ENCODE results near the gene VASH2.

Gene VASH2

DNA sequence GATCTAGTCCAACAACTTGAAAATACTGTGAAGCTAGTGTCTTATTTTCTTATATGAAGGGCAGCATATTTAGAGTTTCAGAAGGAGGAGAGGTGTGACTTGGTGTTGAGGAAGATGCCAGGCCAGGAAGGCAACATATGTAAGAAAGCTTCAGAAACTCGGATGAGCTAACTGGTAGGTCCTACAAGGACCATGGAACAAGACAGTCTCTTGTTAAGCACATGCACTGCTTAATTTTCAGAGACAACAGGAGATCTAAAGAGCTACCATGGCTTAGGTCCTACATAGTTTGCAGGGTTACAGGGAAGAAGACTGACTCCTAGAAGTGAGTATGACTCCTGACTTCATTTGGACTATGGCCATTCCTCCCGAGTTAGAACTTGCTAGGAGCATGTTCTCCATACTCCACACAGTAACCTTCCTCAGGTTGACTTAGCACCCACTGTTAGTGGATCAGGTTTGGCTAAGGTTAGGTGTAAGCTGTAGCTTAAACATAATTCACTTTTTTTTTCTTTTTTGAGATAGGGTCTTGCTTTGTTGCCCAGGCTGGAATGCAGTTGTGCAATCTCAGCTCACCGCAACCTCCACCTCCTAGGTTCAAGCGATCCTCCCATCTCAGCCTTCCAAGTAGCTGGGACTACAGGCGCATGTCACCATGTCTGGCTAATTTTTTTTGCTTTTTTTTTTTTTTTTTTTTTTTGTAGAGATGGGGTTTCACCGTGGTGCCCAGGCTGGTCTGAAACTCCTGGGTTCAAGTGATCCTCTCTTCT lies 34.4 kb downstream of the VASH2 start:
- no peaks in the 10 kb centered on the region for H3K4me1 ChIP-seq (ENCODE audit: insufficient read depth, low read length, severe bottlenecking)
- no peak overlapping the region for H3K9ac ChIP-seq (ENCODE audit: low read length)
- TF ChIP-seq, protein P1, sequence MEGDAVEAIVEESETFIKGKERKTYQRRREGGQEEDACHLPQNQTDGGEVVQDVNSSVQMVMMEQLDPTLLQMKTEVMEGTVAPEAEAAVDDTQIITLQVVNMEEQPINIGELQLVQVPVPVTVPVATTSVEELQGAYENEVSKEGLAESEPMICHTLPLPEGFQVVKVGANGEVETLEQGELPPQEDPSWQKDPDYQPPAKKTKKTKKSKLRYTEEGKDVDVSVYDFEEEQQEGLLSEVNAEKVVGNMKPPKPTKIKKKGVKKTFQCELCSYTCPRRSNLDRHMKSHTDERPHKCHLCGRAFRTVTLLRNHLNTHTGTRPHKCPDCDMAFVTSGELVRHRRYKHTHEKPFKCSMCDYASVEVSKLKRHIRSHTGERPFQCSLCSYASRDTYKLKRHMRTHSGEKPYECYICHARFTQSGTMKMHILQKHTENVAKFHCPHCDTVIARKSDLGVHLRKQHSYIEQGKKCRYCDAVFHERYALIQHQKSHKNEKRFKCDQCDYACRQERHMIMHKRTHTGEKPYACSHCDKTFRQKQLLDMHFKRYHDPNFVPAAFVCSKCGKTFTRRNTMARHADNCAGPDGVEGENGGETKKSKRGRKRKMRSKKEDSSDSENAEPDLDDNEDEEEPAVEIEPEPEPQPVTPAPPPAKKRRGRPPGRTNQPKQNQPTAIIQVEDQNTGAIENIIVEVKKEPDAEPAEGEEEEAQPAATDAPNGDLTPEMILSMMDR (IDR thresholded peaks at IDR 0.05; ENCODE audit: low read length): no peak
- TF ChIP-seq EZH2 (IDR thresholded peaks at IDR 0.05; ENCODE audit: borderline replicate concordance, low read length): no peak
- no peaks in the 10 kb centered on the region for H3K79me2 ChIP-seq (ENCODE audit: insufficient read depth, low read length)
- no peak overlapping the region for H2AFZ ChIP-seq (ENCODE audit: low read length)
- H4K20me1 ChIP-seq (ENCODE audit: insufficient read depth, low read length): no peaks in the 10 kb centered on the region
- H3K27ac ChIP-seq (ENCODE audit: low read depth, low read length, poor library complexity, severe bottlenecking): no peak overlapping the region
- H3K4me2 ChIP-seq (ENCODE audit: low read length): no peak overlapping the region
- H3K9me2 ChIP-seq (ENCODE audit: low read depth, low read length): no peaks in the 10 kb centered on the region
- no peak overlapping the region for H3K4me3 ChIP-seq (ENCODE audit: low read depth, low read length, poor library complexity, severe bottlenecking)
- H3K9me3 ChIP-seq (ENCODE audit: low read length): no peaks in the 10 kb centered on the region
- no peaks in the 10 kb centered on the region for H3K36me3 ChIP-seq (ENCODE audit: insufficient read depth, low read length)
- H3F3A ChIP-seq (ENCODE audit: insufficient read depth, low read length): no peaks in the 10 kb centered on the region
- H3K27me3 ChIP-seq (ENCODE audit: insufficient read depth, low read length): no peaks in the 10 kb centered on the region

DNA sequence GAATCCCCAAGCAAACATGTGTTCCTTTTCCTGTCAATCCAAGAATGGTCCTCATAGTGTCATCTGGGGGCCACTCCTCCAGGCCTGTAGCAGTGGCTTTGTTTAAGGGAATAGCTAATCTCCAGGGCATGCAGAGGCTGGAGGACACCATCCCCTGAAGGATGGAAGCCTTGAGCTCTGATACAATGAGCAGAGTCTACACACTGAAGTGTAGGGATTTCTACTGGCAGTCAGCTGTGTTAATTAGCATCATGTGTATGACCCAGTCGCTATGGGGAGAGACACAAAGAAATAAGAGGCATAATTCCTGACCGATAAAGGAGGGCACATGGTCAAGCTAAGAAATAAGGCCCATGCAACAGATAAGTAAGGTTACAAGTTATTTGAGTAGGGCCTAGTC lies 36.2 kb downstream of the VASH2 start:
- no peaks in the 10 kb centered on the region for H3K4me1 ChIP-seq (ENCODE audit: insufficient read depth, low read length, severe bottlenecking)

DNA sequence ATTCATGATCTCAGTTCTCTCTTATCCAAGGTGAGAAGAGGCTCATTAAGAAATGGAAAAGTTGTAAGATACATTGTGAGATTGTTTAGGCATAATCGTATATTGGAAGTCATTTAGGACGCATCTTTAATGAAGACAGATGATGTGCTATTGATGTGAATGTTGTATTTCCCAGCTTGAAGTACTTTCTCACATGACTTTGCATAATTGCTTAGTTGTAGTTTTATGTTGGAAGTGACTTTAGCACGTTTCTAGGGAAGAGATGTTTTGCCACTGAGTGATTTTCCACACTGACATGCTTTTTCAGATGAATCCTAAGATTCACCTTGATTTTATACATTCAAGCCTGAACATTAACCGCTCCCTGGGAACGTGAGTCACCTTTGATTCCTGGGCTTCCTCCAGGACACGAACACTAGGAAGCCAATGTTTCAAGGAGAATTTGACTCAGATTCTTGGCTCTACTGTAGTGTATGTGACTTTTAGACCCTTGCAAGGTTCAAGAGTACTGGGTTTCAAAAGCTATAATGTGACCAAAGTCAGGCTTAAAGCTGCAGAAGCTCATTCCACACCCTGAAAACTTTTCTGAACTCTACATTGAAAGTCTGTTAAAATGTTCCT lies 37.5 kb downstream of the VASH2 start:
- no peaks in the 10 kb centered on the region for H3K27me3 ChIP-seq (ENCODE audit: insufficient read depth, low read length)
- H3K9me2 ChIP-seq (ENCODE audit: low read depth, low read length): no peaks in the 10 kb centered on the region
- H4K20me1 ChIP-seq (ENCODE audit: insufficient read depth, low read length): no peaks in the 10 kb centered on the region
- peaks cover 4% of the 10 kb centered on the region; the same call in 1 of the 2 replicates for H3F3A ChIP-seq (ENCODE audit: insufficient read depth, low read length)
- peaks cover 11% of the 10 kb centered on the region; the same call in 1 of the 2 replicates for H3K36me3 ChIP-seq (ENCODE audit: insufficient read depth, low read length)
- H3K79me2 ChIP-seq (ENCODE audit: insufficient read depth, low read length): no peaks in the 10 kb centered on the region
- H3K4me1 ChIP-seq (ENCODE audit: insufficient read depth, low read length, severe bottlenecking): no peaks in the 10 kb centered on the region
- no peak overlapping the region for H3K27ac ChIP-seq (ENCODE audit: low read depth, low read length, poor library complexity, severe bottlenecking)
- no peak overlapping the region for H3K4me2 ChIP-seq (ENCODE audit: low read length)
- no peaks in the 10 kb centered on the region for H3K9me3 ChIP-seq (ENCODE audit: low read length)
- H3K4me3 ChIP-seq (ENCODE audit: low read depth, low read length, poor library complexity, severe bottlenecking): no peak overlapping the region
- no peak overlapping the region for H3K9ac ChIP-seq (ENCODE audit: low read length)
- H2AFZ ChIP-seq (ENCODE audit: low read length): no peak overlapping the region
- TF ChIP-seq EZH2 (IDR thresholded peaks at IDR 0.05; ENCODE audit: borderline replicate concordance, low read length): no peak
- TF ChIP-seq, protein P1 (IDR thresholded peaks at IDR 0.05; ENCODE audit: low read length): no peak

More for the DNA sequence above, 36.2 kb downstream of the VASH2 start:
- Histone ChIP-seq H3K4me2 (ENCODE audit: low read length) (no peak overlapping the region), H3K9me2 (ENCODE audit: low read depth, low read length) (no peaks in the 10 kb centered on the region), H2AFZ (ENCODE audit: low read length) (no peak overlapping the region), H3K4me3 (ENCODE audit: low read depth, low read length, poor library complexity, severe bottlenecking) (no peak overlapping the region), H3K27ac (ENCODE audit: low read depth, low read length, poor library complexity, severe bottlenecking) (no peak overlapping the region), H3K9me3 (ENCODE audit: low read length) (no peaks in the 10 kb centered on the region), H3K27me3 (ENCODE audit: insufficient read depth, low read length) (no peaks in the 10 kb centered on the region), H3K36me3 (ENCODE audit: insufficient read depth, low read length) (peaks cover 4% of the 10 kb centered on the region; the same call in 1 of the 2 replicates), H3K9ac (ENCODE audit: low read length) (no peak overlapping the region), H4K20me1 (ENCODE audit: insufficient read depth, low read length) (no peaks in the 10 kb centered on the region), H3K79me2 (ENCODE audit: insufficient read depth, low read length) (no peaks in the 10 kb centered on the region), H3F3A (ENCODE audit: insufficient read depth, low read length) (peaks cover 4% of the 10 kb centered on the region; the same call in 1 of the 2 replicates)
- TF ChIP-seq, protein P1 (IDR thresholded peaks at IDR 0.05; ENCODE audit: low read length): no peak
- TF ChIP-seq EZH2 (IDR thresholded peaks at IDR 0.05; ENCODE audit: borderline replicate concordance, low read length): no peak

Data from OCI-LY1 (cell line).